GM18508 (cell line): ENCODE data around the gene CBFA2T3.

Experiments
- ATAC-seq: cut with Tn5 transposase; IDR thresholded peaks from one replicate; pipeline ENCODE4 v1.9.1; 2021; ENCODE audit warnings: moderate number of reproducible peaks; ENCODE audit not compliant: insufficient read depth, unreplicated experiment

The CBFA2T3 gene

DNA sequence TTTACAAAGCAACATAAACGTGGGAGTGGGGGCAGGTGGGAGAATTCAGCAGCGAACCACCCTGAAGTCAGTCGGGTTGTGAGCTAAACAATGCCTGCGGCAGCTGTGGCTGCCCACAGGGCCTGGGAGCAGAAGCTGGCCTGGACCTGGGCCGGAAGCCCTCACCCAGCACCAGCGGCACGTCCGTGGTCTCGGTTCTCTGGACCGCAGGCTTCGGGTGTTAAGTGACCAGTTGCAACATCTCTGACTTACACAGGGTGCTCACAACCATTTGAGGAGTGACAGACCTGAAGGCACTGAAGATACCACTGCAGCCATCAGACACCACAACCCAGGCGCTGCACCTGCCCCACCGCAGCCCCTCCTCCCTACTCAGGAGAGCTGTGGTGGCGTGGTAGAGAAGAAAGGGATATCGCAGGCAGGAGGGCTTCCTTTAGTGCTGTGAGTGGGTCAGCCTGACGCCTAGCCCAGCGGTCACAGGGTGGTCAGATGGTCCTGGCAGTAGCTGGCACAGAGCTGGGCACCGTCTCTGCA lies 33.8 kb downstream of the CBFA2T3 start:
- ATAC-seq = no peak

DNA sequence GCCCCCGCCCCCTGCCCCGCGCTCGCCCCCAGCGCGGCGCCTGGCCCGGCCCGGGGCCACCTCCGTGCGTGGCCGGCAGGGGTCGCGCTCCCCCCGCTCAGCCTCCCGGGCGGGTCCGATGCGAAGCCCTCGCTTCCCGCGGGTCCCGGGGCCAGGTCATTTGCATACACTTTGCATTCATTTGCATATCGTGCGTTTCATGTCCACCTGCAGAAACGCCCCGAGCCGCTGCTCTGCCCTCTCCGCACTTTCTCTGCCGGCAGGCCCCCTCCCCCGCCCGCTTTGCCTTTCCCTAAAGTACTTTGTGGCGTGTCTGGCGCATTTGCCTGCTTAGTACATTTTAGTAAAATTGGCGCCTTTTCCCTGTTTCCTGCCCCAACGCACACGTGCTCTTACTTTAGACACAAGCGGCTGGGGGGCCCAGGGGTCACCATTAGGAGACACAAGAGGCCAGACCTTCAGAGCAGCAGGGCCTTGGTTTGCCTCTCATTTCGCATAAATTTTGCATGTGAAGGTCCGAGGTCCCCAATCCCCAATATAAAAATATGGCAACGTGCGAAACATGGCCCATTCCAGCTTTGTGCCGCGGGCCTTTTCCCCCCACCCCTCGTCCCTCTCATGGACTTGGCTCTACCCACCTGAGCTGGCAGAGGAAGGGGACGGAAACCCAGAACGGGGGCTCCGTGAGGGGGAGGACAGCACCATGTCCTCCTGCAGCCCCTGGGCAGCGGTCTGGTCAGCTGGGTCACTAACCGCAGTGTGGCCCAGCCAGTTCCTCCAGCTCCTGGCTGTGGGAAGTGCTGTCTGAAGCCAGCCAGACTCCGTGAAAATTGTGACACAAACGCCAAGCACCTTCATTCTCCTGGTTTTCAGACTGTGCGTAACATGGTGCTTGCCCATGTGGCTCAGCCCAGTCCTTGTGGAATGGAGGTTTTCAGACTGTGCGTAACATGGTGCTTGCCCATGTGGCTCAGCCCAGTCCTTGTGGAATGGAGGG lies 34.8 kb downstream of the CBFA2T3 start:
- ATAC-seq = no peak

DNA sequence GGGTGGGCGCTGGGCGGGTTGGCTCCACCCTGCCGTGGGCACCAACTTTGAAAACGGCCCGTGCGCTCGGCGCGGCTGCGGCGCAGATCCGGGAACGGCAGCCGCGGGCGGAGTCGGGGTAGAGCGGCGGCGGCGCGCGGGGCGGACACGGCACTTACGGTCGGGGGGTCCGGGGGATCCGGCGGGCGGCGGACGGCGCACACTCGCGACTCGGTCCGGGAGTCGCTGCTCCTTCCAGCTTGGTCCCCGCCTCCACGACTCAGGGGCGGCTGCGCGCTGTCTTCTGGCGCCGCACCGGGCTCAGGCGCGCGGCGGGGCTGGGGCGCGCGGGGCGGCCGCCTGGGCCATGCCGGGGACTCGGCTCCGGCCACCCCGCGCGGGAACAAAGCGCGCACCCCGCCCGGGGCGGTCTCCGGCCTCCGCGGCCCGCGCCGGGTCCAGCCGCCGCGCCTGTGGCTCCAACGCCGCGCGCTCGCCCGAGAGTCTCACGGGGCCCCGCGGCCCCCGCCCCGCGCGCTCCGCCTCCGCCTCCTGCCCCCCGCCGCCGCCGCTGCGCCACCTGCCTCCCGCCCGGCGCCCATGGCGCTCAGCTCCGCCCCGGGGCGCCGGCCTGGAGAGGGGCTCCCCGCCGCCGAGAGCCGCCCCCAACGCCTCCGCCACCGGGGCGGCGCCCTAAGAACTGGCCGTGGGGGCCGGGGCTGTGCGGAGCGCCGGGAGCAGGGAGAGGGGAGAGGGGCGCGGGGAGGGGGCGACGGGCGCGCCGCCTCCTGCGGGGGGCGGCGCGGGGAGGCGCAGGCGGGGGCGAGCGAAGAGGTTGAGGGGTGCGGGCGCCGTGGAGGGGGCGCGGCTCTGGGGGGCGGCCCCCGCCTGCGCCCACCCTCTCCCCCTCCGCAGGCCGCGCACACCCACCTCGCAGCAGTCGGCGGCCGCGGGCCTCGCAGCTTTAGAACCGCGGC lies 35.9 kb downstream of the CBFA2T3 start:
- ATAC-seq = no peak

DNA sequence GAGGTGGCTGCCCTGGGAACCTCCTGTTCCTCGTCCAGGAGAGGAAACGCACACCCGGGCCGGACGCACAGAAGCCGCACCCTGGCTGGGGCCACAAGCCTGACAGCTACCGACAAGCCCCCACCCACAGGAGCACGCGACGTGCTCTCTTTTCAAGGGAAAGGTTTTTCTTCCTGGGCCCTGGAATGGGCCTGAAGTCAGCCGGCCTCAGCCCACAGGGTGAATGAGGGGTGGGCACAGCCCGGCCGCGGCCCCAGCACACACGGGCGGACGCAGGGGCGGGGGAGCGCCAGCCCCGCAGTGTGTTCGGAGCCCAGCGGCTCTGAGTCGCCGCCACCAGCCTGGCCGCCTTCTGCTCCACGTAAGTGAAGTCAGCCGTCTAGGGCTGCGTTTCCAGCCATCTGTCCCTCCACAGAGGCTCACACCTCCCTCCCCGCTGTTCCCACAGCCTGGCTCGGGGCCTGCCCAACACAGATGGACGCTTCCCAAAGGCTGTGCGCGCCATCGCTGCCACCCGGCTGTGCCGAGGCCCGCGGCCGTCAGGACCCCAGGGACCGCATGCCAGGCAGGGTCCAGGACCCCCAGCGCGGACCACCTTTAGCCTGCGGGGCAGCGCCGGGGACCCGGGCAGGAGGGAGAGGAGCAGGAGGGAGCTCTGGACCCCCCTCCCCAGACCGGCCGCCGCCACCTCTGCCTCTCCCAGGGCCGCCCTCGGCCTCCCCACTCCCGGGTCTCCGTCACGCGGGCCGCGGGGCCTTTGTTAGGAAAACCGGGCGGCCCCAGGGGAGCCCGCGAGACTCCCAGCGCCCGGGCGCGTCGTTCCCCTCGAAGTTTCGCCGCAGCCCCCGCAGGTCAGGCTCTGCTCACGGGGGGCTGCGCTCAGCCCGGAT lies 36.8 kb downstream of the CBFA2T3 start:
- ATAC-seq = no peak

DNA sequence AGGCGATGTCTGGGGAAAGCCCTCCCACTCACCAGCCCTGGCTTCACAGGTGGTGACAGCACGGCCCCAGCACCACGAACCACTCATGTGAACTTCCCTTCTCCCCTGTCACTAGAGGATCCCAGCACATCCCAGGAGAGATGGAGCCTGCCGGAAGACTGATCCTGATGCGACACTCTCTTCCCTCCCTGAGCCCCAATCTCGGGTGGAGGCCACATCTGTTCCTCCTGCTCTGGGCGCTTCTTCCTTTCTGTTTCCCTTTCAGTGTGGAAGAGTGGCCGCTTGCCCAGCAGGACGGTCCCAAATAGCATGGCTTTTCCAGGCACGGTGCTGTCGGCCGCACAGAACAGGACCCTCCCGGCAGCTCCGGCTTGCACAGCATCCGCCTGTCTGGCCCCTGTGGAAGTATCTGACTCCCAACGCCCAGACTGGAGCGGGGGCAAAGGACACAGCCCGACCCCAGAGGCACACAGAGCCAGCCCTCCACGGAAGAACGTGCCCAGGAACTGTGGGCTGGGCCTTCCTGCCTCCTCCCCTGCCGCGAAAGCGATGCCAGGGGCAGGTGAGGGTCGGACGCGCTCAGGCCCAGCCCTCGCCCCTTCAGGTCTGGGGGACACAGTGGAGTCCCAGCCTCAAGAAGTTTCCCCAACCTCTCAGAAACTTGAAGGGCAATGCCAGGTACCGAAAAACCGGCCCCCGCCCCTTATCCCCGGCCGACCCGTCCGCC lies 37.6 kb downstream of the CBFA2T3 start:
- ATAC-seq = no peak

DNA sequence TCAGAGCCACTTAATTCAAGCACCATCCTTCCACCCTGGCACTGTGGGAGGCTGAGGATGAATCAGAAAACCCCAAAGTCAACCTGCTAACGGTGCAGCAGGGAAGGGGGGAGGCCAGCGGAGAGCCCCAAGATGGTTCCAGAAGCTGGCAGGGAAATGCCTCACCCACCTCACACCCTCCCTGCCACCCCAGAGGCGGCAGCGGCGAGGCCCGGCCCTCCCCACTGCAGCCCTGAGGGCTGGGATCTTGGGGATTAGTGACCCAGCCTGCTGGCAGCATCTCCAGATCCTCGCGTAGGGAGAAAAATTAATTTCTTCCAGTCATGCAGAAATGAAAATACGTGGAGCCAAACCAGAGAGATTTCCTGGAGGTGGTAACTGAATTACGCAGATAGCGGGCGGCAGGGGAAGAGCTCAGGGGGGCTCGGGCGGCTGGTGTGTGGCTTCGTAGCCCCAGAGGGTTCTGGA lies 38.2 kb downstream of the CBFA2T3 start:
- no peak for ATAC-seq

DNA sequence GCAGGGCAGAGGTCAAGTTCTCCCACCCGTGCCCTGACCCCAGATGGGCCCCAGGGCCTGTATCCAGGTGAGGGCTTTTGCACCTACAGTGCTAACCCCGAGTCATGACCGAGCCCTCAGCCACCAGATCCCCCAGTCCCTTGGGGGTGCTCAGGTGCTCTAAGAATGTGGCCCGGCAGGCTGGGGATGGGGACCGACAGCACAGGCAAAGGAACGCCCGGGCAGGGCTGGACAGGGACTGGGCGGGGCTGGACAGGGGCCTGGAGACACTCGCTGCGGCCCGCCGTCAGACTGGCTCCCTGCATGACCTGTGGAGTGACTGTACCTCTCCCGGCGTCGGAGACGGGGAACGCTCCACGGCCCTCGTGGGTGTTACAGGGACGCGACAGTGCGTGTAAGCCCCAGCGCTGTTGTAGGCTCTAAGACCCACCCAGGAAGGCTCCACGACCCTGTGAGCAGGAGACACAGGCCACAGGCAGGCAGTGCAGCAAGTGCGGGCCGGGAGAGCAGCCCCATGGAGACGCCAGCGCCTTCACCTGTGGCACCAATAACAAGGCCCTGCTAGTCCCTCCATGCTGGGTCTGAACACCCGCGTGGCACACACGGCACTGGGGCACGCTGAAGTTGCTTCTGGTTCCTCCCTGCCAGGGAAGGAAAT lies 38.8 kb downstream of the CBFA2T3 start:
- ATAC-seq = no peak

DNA sequence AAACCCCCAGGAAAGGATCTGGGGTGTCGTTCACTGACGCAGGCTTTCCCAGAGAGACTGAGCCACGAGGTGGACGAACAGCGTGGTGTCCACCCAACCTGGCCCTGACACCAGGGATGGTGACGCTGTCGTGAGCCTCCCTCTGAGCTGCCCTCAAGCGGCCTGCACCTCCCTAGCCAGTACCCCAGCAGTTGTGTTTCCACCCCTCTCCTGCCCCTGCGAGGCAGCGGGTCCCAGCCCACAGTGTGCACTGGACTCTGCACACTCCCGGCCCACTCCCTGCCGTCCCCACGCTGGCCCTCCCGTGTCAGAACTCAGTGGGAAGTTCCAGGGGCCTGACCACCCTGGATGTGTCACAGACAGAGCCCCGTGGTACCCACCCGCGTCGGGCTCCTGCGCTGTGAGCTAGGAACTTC lies 39.8 kb downstream of the CBFA2T3 start:
- ATAC-seq = no peak

DNA sequence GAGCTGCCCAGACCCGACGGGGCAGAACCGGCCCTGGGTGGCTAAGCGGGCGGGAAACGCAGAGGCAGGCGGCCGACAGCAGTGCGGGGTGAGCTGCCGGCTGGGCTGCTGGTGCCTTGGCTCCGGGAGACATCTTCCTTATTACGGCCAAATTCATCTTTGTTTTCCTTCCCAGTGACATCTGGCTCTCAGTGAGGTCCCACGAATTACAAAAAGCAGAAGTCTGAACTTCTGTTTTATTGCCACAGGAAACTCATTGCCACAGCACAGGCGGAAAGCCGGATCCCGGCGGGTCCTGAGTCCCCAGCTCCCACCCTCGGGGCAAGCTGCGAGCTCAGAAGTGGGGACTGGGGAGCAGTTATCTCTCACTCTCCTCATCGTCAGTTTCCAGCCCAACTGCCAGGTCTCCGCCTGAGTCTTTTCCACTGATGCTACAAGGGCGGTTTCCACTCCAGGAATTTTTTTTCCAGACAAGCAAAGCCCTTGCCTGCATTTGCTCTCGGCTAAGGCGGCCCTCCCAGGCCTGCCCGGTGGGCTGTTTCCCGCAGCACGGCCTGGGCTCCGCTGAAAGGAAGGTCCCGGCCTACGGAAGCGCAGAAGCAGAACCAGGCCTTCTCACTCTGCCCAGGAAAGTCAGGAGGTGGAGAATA lies 40.3 kb downstream of the CBFA2T3 start:
- no peak for ATAC-seq

DNA sequence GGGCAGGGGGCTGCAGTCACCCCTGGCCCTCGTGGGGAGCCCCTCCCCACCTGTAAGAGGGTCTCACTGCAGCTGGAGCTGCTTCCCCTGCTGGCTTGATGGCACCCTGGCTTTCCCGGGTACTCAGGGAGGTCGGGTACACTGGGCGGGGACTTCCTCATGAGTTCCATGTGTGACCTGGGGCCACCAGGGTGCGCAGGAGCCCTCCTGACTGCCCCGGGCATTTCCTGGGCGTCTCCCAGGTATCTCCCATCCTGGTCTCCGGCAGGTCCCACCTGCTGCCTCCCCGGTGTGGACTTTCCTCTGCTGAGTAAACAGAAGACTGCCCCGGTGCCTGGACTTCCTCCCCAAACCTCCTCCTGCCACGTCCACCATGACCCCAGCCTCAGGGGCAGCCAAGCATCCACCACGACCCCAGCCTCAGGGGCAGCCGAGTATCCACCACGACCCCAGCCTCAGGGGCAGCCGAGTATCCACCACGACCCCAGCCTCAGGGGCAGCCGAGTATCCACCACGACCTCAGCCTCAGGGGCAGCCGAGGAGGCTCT lies 40.9 kb downstream of the CBFA2T3 start:
- ATAC-seq = no peak

DNA sequence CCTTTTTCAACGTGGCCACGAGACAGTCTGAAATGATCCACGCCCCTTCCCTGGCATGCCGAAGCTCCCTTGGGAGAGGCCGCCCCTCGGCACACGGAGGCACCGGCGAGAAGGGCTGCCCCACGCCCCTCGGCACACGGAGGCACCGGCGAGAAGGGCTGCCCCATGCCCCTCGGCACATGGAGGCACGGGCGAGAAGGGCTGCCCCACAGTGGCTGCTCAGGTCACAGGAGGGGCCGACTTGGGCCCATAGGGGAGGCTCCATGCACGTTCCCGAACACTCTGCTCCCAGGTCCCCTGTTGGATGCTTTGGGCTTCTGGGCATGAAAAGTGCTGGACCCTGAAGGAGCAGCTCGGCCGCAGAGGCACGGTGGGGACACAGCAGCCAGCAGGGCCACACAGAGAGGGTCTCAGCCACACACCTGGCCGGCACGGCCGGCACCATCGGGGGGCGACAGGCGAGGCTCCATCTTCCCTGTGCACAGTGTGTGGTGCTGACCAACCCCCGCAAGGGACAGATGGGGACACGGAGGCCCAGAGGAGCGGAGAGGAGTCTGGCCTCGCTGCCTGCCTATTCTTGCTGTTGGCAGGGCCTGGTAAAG lies 42.8 kb downstream of the CBFA2T3 start:
- no peak for ATAC-seq

DNA sequence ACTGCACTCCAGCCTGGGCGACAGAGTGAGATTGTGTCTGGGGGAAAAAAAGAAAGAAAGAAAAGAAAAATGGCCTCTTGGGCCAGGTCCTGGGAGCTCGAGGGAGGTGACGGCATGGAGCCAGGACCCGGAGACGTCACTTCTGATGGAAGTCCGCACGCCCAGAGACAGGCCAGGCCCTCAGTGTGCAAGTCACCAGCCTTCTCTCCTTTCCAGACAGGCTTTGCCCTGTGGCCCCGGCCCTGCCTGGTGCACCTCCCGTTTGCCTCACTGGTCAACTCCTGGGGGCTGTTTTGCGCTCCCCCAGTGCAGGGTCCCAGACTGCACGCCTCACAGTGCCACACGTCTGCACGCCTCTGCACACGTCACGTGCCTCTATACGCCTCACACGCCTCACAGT lies 44.1 kb downstream of the CBFA2T3 start:
- no peak for ATAC-seq

DNA sequence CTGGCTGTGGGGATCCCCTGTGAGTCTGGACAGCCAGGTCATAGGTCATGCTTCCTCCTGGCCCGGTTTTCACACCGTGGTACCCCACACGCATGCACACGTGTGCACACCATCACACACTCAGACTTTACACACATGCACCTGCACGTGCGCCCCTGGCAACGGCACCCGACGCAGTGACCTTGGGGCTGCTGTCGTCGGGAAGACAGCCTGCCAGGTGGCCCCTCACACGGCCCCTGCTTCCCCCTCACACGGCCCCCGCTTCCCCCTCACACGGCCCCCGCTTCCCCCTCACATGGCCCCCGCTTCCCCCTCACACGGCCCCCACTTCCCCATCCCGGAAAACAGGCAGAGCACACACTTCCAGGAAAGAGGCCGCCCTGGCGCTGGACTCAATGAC lies 45.1 kb downstream of the CBFA2T3 start:
- ATAC-seq = no peak

DNA sequence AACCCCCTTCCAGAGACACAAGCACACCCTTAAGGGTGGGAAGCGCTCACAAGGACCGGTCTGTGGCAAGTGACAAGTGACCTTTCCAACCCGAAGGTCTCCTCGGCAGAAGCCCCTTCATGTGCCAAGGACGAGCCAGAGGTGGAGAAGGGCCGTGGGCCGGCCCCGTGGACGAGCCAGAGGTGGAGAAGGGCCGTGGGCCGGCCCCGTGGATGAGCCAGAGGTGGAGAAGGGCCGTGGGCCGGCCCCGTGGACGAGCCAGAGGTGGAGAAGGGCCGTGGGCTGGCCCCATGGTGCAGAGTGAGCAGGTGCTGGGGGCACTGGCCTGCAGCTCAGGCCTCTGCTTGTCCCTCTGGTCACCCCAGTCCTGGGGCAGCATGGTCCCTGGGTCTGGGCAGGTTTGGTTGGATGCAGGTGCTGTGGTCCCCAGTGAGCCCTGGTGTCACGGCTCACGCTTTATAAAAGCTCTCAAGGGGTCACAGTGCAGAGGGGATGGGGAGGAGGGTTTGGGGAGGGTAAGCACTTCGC lies 45.6 kb downstream of the CBFA2T3 start:
- no peak for ATAC-seq

DNA sequence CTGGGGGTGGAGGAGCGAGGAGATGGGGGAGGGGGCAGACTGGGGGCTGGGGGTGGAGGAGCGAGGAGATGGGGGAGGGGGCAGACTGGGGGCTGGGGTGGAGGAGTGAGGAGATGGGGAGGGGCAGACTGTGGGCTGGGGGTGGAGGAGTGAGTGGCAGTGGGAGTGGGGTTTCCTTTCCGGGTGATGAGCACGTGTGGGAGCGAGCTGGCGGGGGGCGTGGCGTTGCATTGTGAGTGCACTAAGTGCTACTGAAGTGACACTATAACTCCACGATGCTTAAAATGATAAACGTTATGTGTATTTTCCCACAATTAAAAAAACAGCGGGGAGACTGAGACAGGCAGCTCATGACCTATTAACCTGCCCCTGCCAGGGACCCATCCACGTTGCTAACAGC lies 46.3 kb downstream of the CBFA2T3 start:
- no peak for ATAC-seq

DNA sequence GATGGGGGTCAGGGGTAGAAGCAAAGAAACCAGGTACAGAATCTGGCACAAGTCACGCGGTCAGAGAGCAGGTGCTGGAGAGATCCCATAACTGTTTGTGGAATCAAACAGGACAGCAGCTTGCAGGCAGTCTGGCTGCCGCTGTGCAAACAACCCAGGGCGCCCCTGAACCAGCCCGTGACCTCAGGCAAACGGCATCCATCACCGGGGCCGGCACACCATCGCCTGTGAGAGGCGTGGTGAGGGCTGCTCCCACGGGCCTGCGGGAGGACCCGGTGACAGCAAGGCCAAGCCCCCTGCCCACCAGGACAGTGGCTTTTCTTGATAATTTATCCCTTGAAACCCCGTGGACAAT lies 47.9 kb downstream of the CBFA2T3 start:
- ATAC-seq = no peak

DNA sequence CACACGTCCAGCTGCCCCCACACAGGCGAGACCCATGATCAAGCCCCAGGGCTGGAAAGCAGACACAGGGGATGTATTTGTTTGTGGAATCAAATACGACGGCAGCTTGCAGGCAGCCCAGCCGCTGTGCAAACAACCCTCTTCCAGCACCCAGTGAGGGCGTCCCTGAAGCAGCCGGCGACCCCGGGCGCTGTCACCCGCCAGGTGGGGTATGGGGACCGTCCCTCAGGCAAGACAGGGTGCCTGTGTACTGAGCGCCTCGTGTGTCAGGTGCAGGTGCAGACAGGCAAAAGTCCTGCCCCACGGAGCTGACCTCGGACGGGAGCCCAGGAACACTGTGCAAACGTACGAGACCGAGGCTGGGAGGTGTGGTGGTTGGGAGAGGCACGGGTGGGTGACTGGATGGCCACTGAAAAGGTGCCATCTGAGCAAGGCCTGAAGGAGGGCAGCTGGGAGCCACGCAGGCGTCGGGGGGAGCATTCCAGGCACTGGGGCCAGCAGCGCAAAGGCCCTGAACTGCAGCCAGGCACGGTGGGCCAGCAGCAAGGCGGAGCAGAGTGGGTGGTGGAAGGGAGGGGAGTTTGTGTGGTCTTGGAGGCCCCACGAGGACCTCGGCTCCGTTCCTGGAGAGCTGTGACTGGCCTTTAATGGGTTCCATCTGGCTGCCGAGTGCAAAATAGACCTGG lies 48.5 kb downstream of the CBFA2T3 start:
- ATAC-seq = no peak
